Sigmoid colon (tissue), 7 donors: ENCODE measurements around the gene SLC44A5. TPM values are rescaled to one million over a fixed set of nuclear protein-coding genes. Genes with fewer than 3 reads are reported as not detected.

Experiments
- DNase-seq: peaks from one replicate; pipeline ENCODE4 v3.0.0-alpha.2; 2019
- H3K27ac ChIP-seq, 4 donors: fragments of 200-600 bp; sonication (generic); one replicate each; pipeline ENCODE4 v1.5.1; 2016 to 2019; ENCODE audit warnings: mild to moderate bottlenecking in 1 of 4
- H3K27me3 ChIP-seq, 3 donors: fragments of 200-600 bp; sonication (generic); one replicate each; pipeline ENCODE4 v1.5.1; 2019; ENCODE audit warnings: mild to moderate bottlenecking in 1 of 3
- H3K36me3 ChIP-seq, 4 donors: fragments of 200-600 bp; sonication (generic); one replicate each; pipeline ENCODE4 v1.5.1; 2016 to 2019
- H3K4me1 ChIP-seq, 4 donors: fragments of 200-600 bp; sonication (generic); one replicate each; pipeline ENCODE4 v1.5.1; 2017 to 2019
- H3K4me3 ChIP-seq, 4 donors: fragments of 200-600 bp; sonication (generic); one replicate each; pipeline ENCODE4 v1.5.1; 2017 to 2019; ENCODE audit warnings: mild to moderate bottlenecking in 2 of 4, moderate library complexity in 1 of 4
- H3K9me3 ChIP-seq, 4 donors: fragments of 200-600 bp in 3 of 4; sonication (generic) in 3 of 4; one replicate each; pipeline versions ENCODE4 v1.5.1 to v1.6.1; 2013 to 2019
- CTCF ChIP-seq, 4 experiments: fragments of 450-650 bp in 3 of 4; fragments of 200-600 bp in 1 of 4; IDR thresholded peaks; one replicate each; pipeline ENCODE4 v1.5.1; 2016 to 2019; ENCODE audit warnings: antibody characterized with exemption in 4 of 4, mild to moderate bottlenecking in 3 of 4, moderate library complexity in 2 of 4
- EP300 ChIP-seq, 4 donors: sonication (generic); formaldehyde crosslinking; IDR thresholded peaks; one replicate each; pipeline ENCODE4 v1.6.1; 2017; ENCODE audit warnings: antibody characterized with exemption in 4 of 4
- POLR2A ChIP-seq, 2 donors: fragments of 450-650 bp; IDR thresholded peaks; one replicate each; pipeline ENCODE4 v1.6.1; 2016; ENCODE audit warnings: antibody characterized with exemption in 2 of 2, mild to moderate bottlenecking in 2 of 2, moderate library complexity in 2 of 2
- POLR2AphosphoS5 ChIP-seq, 4 donors: sonication (generic); formaldehyde crosslinking; IDR thresholded peaks; one replicate each; pipeline ENCODE4 v1.6.1; 2017; ENCODE audit warnings: antibody characterized with exemption in 4 of 4
- WGBS, 2 donors: extraction: QIAGEN DNeasy Blood & Tissue Kit; methylation state at CpG; one replicate each; pipeline ENCODE4 v1.1.7; 2013; 5-methylcytosine and 5-hydroxymethylcytosine counted together
- intact Hi-C: fragments of 100-400 bp; cut with DNase I; formaldehyde crosslinking; loops from one replicate; pipeline ENCODE4 v1.15.1; 2023
- polyA plus RNA-seq, 3 donors: library from polyadenylated mRNA; stranded (reverse); fragments of 200-250 nt; gene quantifications; one replicate each; pipeline ENCODE4 v1.2.3, GENCODE V29; 2013
- total RNA-seq, 4 donors: library from RNA; depleted of rRNA; stranded (reverse); fragments of >200 nt; gene quantifications; one replicate each; pipeline ENCODE4 v1.1.0, GENCODE V29; 2016
- donor health status: healthy with polysubstance abuse.
- donor health status: Bipolar disorder and iron deficiency.
- donor health status: healthy.

The SLC44A5 gene
- total and polyA plus RNA-seq, 7 donors = 0.36 to 1.4 (median 0.67) TPM; not detected in 1

- H3K36me3 ChIP-seq = no peaks in the 10 kb centered on the region
- TF ChIP-seq EP300 (IDR thresholded peaks at IDR 0.05) (no peak), POLR2AphosphoS5 (IDR thresholded peaks at IDR 0.05) (no peak), CTCF (IDR thresholded peaks at IDR 0.05) (no peak), POLR2A (IDR thresholded peaks at IDR 0.05) (no peak)
- H3K27me3 ChIP-seq = peaks cover 0 to 30% (median 4%) of the 10 kb centered on the region in 3 donors
- no peaks in the 10 kb centered on the region for H3K9me3 ChIP-seq
- DNase-seq = no peak
- intact Hi-C loops = no loop called here
- H3K4me1 ChIP-seq = peaks cover 0 to 26% (median 23%) of the 10 kb centered on the region in 4 donors
- H3K27ac ChIP-seq = no peak overlapping the region
- no peak overlapping the region for H3K4me3 ChIP-seq
These were observed 7.5 kb upstream of the SLC44A5 start for GRCh38 chr1:75618382-75618781.

DNA sequence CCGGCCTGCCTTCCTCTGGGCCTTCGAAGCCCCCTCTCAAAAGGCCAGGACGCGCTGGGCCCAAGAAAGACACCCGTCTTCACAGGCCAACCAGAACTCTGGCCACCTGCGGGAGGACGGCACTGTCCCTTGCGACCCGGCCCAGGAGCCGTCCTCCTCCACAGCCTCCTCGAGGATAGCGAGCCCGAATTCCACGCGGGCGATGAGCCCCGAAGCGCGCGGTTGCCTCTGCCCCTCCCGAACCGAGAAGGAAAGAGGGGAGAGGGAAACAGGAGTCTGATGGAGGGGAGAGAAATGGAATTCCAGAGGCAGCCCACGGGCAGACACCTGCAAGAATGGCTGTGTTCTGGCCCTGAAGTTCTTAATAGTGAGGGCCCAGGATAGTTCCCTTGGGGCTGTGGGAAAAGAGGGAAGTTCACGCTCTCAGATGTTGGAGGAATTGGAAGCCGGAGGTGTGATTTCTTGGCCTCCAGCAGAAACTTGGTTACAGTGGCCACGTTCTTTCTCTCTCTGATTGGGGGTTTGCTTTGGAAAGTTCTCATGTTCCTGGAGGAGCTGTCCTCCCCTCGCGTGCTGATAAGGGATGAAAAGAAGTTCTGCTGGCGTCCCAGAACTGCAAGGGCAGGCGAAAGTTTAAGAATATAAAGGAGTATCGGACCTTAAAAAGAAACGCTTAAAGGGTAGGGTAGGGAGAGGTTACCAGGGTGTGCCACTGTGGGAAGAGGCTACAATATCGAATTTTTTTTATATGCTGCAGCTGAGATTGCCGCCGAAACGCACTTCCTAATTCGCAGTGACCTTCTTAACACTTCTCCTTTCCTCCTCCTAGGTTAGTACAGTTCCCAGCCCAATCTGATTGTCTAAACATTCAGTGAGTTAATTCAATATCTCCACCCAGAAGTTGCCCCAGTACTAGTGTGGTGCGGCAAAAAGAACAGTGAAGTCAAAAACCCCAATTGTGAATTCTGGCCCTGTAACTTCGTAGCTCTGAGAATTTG lies 5.8 kb upstream of the SLC44A5 start:
- H3K27ac ChIP-seq = no peak overlapping the region
- no peaks in the 10 kb centered on the region for H3K9me3 ChIP-seq
- intact Hi-C loops = no loop called here
- H3K36me3 ChIP-seq = no peaks in the 10 kb centered on the region
- no peak for TF ChIP-seq POLR2AphosphoS5 (IDR thresholded peaks at IDR 0.05)
- H3K27me3 ChIP-seq = peaks cover 3 to 47% (median 15%) of the 10 kb centered on the region in 3 donors
- peaks cover 0 to 26% (median 23%) of the 10 kb centered on the region in 4 donors for H3K4me1 ChIP-seq
- 6 to 7% methylated on average over 39 of the region's 39 CpGs for WGBS, 2 donors
- DNase-seq = no peak
- peak overlapping the region; percentile 30 to 61 (median 46) for H3K4me3 ChIP-seq

DNA sequence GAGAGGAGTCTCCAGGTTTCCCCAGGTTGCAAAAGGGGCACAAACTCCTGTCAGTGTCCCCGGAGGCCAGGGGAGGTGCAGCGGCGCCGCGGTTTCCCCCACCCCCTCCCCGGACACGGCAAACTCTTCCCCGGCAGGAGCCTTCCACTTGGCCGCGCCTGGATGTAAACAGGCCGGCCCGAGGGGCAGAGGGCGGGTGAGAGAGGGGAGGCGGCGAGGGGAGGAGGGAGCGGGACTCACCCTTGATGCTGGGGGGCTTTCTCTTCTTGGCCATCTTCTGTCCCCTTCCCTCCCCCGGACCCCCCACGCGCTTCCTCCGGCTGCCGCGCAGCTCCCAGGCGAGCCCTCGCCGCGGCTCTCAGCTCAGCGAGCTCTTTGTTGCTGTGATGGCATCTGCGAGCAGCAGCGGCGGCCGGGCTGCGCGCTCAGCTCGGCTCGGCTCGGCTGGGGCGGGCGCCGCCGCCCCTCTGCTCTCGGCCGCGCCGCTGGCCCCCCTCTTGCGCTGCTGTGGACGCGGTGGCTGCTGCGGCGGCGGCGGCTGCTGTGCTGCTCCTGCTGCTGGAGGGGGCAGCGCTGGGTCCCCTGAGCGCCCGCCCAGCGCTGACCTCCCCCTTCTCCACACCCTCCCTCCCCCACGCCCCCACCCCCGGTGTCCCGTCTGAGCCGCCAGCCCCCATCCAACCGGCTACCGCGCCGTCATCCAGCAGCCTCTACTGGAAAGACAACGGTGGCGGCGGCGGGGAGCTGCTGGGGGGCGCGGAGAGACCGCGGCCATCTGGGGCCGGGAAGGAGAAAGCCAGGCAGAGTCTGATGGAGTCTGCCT lies 4.9 kb upstream of the SLC44A5 start:
- intact Hi-C loops = no loop called here
- H3K27ac ChIP-seq = no peak overlapping the region

GRCh38 chr1:75614399-75614756 lies 3.5 kb upstream of the SLC44A5 start:
- peaks cover 0 to 26% (median 23%) of the 10 kb centered on the region in 4 donors for H3K4me1 ChIP-seq
- no peaks in the 10 kb centered on the region for H3K9me3 ChIP-seq
- TF ChIP-seq EP300 (IDR thresholded peaks at IDR 0.05) (no peak), CTCF (IDR thresholded peaks at IDR 0.05) (no peak), POLR2A (IDR thresholded peaks at IDR 0.05) (no peak), POLR2AphosphoS5 (IDR thresholded peaks at IDR 0.05) (no peak)
- no peak overlapping the region for H3K27ac ChIP-seq
- peak overlapping the region in 3 of 4 donors; percentile 38 to 61 (median 53) for H3K4me3 ChIP-seq
- H3K27me3 ChIP-seq = peaks cover 3 to 55% (median 16%) of the 10 kb centered on the region in 3 donors
- DNase-seq = no peak
- H3K36me3 ChIP-seq = no peaks in the 10 kb centered on the region
- intact Hi-C loops = no loop called here
- 4 to 9% methylated on average over 8 of the region's 8 CpGs for WGBS, 2 donors

More for the DNA sequence above, 4.9 kb upstream of the SLC44A5 start:
- 1% methylated on average over 70 to 71 of the region's 72 CpGs for WGBS, 2 donors
- TF ChIP-seq EP300 (IDR thresholded peaks at IDR 0.05) = no peak
- TF ChIP-seq POLR2A (IDR thresholded peaks at IDR 0.05) = no peak
- no peak for TF ChIP-seq POLR2AphosphoS5 (IDR thresholded peaks at IDR 0.05)
- TF ChIP-seq CTCF (IDR thresholded peaks at IDR 0.05) = no peak
- peaks cover 0 to 26% (median 23%) of the 10 kb centered on the region in 4 donors for H3K4me1 ChIP-seq
- DNase-seq = peak; percentile 55
- H3K27me3 ChIP-seq = peaks cover 3 to 55% (median 16%) of the 10 kb centered on the region in 3 donors
- H3K36me3 ChIP-seq = no peaks in the 10 kb centered on the region
- peak overlapping the region; percentile 30 to 61 (median 46) for H3K4me3 ChIP-seq
- no peaks in the 10 kb centered on the region for H3K9me3 ChIP-seq

DNA sequence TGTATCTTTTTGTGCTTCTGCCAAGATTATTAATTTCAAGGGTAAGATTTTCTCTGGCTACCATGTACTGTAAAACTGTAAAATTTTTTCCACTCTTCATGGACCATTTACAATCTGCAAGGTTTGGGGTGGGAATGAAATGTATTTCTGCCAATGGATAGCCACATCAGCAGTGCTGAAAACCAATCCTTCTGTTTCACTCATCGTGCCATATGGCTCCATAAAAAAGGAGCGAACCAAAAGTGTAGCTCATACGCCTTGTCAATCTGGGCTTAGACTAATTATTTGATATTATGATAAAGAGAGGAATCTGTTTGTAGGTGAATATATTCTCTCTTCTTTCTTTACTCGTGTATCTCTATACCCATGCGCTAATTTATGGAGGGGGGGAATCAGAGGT lies 3.0 kb upstream of the SLC44A5 start:
- H3K9me3 ChIP-seq = no peaks in the 10 kb centered on the region
- no peaks in the 10 kb centered on the region for H3K36me3 ChIP-seq
- no peak for DNase-seq
- WGBS, 2 donors = 63 to 66% methylated on average over 5 of the region's 5 CpGs
- H3K4me1 ChIP-seq = peaks cover 0 to 26% (median 23%) of the 10 kb centered on the region in 4 donors
- TF ChIP-seq CTCF (IDR thresholded peaks at IDR 0.05) (no peak), EP300 (IDR thresholded peaks at IDR 0.05) (no peak), POLR2AphosphoS5 (IDR thresholded peaks at IDR 0.05) (no peak)
- peaks cover 3 to 55% (median 16%) of the 10 kb centered on the region in 3 donors for H3K27me3 ChIP-seq
- H3K4me3 ChIP-seq = no peak overlapping the region
- no peak overlapping the region for H3K27ac ChIP-seq
- intact Hi-C loops = no loop called here
